HG03097 (cell line): ENCODE data around the gene RAB22A.
"Not testable (repeated sequence)": the region's sequence is repeated elsewhere in the genome, so short reads cannot be mapped to it uniquely, and the experiment has no call there.

Experiments
- ATAC-seq: cut with Tn5 transposase; IDR thresholded peaks from one replicate; pipeline ENCODE4 v1.9.1; 2021; ENCODE audit not compliant: unreplicated experiment, low FRiP score

RAB22A gene

GRCh38 chr20:58407201-58407873 is 97.8 kb downstream of the RAB22A start:
- no peak for ATAC-seq

- ATAC-seq = no peak
Observed at GRCh38 chr20:58407966-58408557, 98.5 kb downstream of the RAB22A start.

GRCh38 chr20:58408603-58409246 is 99.2 kb downstream of the RAB22A start:
- no peak for ATAC-seq

GRCh38 chr20:58414216-58414615 is 104.7 kb downstream of the RAB22A start:
- ATAC-seq = not testable (repeated sequence)

GRCh38 chr20:58414786-58415185 is 105.3 kb downstream of the RAB22A start:
- ATAC-seq = not testable (repeated sequence)

GRCh38 chr20:58416057-58416456 is 106.5 kb downstream of the RAB22A start:
- no peak for ATAC-seq

GRCh38 chr20:58416835-58417234 is 107.3 kb downstream of the RAB22A start:
- no peak for ATAC-seq
